GM18870 (cell line): ENCODE data around the gene HBA1.
"Not testable (repeated sequence)": the region's sequence is repeated elsewhere in the genome, so short reads cannot be mapped to it uniquely, and the experiment has no call there.

Experiments used
- ATAC-seq: cut with Tn5 transposase; IDR thresholded peaks from one replicate; pipeline ENCODE4 v1.9.1; 2021; ENCODE audit warnings: moderate library complexity; ENCODE audit not compliant: unreplicated experiment

HBA1 gene

GRCh38 chr16:176477-177382, at the start of gene HBA1:
Gene HBA1 (plus strand): TSS chr16:176680. CDS start chr16:176717, 37 bp downstream.
- ATAC-seq, result not testable (repeated sequence)

GRCh38 chr16:129075-129474, 47.4 kb upstream of the HBA1 start:
- ATAC-seq, result no peak

GRCh38 chr16:130533-131173, 45.8 kb upstream of the HBA1 start:
- ATAC-seq, result no peak

- ATAC-seq, result no peak
Measured at GRCh38 chr16:132120-132519, 44.4 kb upstream of the HBA1 start.

- ATAC-seq, result no peak
Measured at GRCh38 chr16:133716-134115, 42.8 kb upstream of the HBA1 start.

- no peak for ATAC-seq
Measured at GRCh38 chr16:138049-138417, 38.4 kb upstream of the HBA1 start.

- ATAC-seq, result no peak
Measured at GRCh38 chr16:140175-140857, 36.2 kb upstream of the HBA1 start.

- no peak for ATAC-seq
Measured at GRCh38 chr16:142405-142967, 34.0 kb upstream of the HBA1 start.

GRCh38 chr16:143047-143446, 33.4 kb upstream of the HBA1 start:
- ATAC-seq, result no peak

GRCh38 chr16:143456-143855, 33.0 kb upstream of the HBA1 start:
- no peak for ATAC-seq

GRCh38 chr16:144797-145252, 31.7 kb upstream of the HBA1 start:
- no peak for ATAC-seq

- ATAC-seq, result no peak
Measured at GRCh38 chr16:146646-147045, 29.8 kb upstream of the HBA1 start.

GRCh38 chr16:149024-149660, 27.3 kb upstream of the HBA1 start:
- no peak for ATAC-seq

- no peak for ATAC-seq
Measured at GRCh38 chr16:152141-153128, 24.0 kb upstream of the HBA1 start, which contains the start of gene HBZ. Gene HBZ (plus strand): TSS chr16:152644. CDS start chr16:152910, 266 bp downstream.

GRCh38 chr16:153129-153521, 23.4 kb upstream of the HBA1 start:
- ATAC-seq, result not testable (repeated sequence)

- not testable (repeated sequence) for ATAC-seq
Measured at GRCh38 chr16:153550-154216, 22.8 kb upstream of the HBA1 start.

GRCh38 chr16:154217-155030, 22.1 kb upstream of the HBA1 start:
- no peak for ATAC-seq

GRCh38 chr16:155031-155398, 21.5 kb upstream of the HBA1 start:
- ATAC-seq, result no peak
